Fibroblast of the conjunctiva (primary cell): ENCODE results near the gene XPO5.

Source experiments
- DNase-seq: peaks from one replicate; pipeline ENCODE4 v3.0.0-alpha.2; 2010; ENCODE audit warnings: low read depth

The XPO5 gene

DNA sequence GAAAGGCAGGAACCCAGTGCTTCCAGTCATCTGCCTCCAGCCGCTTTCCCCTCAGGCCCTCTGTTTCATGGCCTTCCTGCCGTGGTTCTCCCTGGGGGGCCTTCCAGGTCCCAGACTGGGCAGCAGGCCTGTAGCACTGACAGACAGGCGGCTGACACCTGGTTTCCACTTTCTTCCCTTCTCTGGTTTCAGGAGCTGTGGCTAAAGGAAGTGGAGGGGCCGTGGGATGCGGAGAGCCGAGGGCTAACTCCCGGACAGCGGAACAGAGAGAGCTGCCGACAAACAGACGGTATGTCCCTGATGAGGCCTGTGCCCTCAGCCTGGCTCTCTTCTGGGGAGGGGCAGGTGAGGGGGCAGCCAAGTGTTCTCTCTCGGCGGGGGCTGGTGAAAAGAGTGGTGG lies 78.1 kb downstream of the XPO5 start:
- no peak for DNase-seq

DNA sequence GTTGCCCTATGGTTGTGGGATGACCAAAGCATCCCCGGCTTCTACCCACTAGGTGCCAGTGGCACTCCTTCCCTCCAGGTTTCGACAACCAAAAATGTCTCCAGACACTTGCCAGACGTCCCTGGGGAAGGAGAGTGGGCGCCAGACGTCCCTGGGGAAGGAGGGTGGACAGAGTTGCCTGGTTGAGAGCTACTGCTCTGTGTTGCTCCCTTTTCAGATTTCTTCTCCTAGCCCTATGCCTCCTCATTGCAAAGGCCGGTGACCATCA lies 78.8 kb downstream of the XPO5 start:
- no peak for DNase-seq

DNA sequence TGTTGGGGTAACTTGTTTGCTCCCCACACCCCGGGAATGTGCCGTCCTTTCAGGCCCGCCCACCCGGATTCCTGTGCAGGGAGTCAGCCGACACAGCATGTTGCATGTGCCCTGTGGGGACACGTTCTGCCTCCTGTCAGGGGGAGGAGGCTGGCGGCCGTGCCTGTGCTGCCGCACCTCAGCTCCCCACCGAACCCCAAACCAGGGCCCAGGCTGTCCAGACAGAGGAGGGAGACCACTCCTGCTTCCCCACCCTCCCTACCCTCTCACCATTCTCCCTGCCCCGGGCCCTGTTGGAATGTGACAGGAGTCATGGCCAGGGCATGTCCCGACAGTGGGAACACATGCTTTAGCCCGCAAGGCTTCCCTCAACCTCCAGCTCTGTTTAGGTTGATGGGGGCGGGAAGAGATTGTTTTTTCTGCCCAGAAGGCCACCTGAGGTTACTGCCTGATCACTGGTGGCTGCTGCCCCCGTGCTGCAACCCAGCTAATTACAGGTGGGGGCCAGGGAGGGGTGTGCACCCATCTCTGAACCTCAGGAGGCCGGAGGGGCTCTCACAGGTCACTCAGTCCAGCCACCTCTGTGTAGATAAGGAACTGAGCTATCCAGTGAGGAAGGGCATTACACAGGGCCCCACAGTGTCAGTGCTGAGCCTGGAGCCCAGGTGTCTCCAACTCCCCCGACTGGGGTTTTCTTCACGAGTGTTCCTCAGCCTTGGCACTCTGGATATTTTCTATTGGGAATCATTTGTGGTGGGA lies 79.3 kb downstream of the XPO5 start:
- no peak for DNase-seq

DNA sequence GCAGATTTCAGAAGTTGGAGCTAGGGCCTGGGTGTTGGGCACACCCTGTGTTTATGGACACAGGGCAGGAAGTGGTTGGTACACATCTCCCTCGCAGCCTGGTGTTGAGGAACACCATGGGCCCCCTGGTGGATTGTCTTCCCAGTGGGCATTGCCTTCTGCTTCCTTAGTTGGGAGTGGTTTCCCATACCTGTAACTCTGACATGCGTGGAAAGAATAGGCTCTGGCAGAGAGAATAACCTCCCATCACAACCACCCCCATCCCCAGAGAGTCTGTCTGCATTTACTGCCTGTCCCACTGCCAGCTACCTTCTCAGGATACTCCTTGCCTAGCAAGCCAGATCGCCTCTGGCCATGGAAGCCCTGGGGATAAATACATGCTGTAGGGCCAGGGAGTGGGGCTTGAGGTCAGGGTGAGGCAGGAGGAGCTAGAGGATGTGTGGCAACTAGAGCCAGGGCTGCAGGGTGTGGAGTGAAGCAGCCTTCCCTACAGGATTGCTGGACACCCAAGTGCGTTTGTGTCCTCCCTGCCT lies 80.4 kb downstream of the XPO5 start:
- DNase-seq, result no peak

DNA sequence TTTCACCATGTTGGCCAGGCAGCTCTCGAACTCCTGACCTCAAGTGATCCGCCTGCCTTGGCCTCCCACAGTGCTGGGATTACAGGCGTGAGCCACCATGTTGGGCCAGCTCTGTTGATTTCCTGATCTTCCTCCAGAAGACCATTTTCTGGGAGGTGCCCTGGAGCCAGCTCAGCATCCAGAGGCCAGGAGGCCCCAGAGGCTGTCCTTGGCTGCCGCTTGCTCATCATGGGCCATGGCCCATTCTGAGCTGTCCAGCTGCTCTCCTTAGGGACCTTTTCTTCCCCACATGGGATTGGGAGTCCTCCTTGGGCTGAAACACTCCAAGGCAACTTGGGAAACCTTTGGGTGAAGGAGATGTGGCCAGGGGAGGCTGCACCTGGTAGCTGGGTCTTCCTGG lies 81.1 kb downstream of the XPO5 start:
- DNase-seq, result no peak

DNA sequence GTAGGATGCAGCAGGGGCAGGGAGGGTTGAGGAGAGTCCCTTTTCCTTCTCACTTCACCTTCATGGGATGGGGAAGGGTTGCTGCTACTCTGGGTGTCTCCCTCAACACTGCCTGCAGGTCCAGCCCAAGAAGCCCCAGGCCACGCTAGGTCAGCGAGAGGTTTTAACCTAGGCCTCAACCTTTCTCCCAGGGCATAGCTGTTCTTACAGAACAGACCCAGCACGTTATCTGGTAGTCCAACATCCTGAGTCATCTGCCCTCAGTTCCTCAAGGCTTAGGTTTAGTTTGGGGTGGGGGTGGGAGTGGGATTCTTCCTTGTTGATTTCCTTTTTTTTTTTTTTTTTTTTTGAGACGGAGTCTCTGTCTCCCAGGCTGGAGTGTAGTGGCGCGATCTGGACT lies 81.5 kb downstream of the XPO5 start:
- no peak for DNase-seq

DNA sequence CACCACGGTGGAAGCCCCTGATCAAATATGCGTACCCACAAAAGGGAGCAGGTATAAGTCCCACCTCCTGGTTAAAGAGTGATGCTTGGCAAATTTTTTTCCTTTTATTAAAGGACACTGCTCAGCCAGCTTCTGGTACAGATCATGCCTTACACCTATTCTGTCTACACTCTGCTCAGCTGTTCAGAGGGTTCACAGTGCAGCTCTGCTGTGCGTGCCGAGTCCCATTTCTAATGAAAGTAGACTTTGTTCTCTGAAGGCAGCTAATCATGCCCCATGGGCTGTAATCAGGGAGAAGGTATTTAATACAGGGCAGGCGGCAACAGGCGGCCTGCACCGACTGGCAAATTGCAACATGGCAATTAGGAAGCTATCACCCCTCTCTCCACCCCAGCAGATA lies 82.0 kb downstream of the XPO5 start:
- DNase-seq, result no peak

DNA sequence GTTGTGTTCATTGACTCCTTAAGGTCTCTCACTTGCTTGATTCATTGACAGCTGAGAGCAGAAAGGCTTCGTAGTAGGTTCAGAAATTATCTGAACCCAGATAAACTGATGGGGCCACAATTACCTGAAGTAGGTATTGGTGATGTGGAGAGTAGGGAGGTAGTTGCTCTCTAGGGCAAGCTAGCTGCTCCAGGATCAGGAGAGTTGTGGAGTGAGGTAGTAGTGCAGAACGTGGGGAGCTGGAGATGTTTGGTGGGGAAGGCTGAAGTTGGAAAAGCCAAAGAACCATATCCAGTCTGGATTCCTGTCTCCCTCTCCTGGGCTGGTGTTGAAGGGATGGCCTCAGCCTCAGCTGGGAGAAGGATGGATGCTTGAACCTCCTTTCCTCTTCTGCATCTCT lies 82.6 kb downstream of the XPO5 start:
- no peak for DNase-seq

DNA sequence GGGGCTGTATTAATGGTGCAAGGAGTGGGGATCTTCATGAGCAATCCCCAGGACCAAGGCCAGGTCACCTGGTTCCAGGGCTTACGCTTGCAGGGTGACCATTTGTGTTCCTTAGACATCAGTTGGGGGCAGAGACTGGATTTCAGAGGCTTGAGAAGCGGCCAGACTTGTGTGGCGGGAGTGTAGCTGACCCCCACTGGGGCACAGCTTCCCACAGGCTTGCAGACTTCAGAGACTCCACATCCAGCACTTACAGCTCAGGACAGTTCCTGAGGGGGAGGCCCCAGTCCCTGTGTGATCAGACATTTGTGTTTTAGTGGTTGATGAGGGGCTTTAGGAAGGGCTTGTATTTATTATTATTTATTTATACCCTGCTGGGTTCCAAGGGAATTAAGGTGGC lies 83.2 kb downstream of the XPO5 start:
- DNase-seq, result no peak

DNA sequence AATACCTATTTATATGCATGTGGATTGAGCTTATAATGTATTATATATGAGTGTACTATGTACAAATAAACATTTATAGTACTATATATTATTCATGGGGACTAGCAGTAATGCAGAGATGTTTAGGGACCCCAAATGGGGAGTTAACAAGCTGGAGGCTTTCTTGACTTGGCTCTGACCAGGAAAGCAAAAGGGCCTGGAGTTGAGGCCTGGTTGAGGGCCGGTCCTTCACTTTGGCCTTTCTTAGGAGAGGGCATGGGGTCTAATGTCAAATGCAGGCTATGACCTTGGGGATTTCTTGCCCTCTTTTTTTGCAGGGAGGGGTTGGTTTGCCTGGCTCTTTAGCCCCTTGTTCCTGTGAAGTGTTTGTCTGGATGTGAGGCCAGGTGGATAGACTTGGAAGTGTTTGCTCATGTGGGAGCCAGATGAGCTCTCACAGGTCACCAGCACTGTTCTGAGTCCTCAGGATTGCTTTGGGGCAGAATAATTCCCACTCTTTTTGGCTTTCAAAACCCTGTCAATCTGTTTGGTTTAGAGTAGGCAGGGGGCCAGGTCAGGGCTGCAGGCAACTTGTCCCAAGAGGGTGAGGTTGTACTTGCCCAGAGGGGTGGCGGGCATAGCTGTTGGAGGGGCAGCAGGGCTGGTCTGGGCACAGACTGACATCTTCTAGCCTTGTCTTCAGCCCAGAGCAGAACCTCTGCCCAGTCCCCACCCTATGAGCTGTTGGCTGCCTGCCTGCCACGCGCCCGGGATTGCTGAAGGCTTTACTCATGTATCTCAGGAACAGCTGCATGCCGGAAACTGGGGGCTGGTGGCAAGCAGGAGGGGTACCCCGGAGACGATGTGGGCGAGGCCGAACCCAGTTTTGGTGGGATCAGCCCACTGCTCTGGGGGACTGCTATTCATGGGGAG lies 83.8 kb downstream of the XPO5 start:
- DNase-seq, result peak; percentile 57

DNA sequence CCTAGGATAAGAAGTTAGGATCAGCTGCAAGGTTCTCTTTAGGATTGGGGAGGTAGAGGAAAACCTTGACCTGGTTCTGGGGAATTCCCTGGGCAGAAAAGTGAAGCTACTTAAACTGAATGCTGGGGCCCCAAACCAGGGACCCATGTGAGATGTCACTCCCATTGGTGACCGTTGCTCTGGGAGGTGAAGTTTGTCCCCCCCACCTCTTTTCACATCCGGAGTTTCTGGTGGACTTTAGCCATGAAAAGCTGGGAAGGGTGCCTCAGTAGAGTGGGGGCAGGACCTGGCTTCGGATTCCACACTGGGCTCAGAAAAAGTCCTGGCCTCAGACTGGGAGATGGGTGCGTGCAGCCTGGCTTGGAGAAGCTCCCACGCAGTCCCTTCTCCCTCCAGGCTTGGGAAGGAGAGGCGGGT lies 85.3 kb downstream of the XPO5 start:
- no peak for DNase-seq

DNA sequence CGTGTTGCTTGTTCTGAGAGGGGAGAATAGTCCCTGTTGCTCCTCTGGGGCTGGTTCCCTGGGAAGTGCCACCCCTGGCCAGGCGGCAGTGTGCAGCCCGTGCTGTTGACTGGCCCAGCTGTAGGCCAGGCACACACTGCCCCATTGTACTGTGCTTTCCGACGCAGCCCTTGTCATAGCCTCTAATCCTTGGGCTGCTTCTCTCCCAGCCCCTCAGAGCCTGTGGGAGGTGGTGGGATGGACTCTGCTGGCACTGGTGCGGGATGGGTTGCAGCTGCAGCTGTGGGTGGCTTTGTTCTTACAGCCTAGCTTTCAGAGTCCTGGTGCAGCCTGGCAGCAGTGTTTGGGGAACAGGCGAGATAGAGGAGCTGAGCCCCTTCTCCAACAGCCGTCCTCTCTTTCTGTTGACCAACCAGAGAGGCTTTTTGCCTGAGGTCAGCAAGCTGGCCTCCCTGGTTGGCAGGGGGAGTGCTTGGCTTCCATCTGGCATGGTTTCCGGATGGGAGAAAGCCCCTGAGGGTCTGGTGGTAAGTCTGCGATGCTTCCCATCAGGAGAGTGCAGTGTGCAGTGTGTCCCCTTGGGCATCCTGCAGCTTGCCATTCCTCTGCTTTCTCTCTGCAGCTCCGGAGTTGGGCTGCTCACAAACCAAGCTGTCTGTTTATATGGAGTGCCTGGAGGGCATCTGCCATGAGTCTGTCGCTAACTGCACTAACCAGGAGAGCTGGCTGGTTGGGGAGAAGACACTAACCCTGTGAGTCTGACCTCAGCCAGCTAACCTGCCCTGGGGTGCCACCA lies 86.4 kb downstream of the XPO5 start:
- no peak for DNase-seq

DNA sequence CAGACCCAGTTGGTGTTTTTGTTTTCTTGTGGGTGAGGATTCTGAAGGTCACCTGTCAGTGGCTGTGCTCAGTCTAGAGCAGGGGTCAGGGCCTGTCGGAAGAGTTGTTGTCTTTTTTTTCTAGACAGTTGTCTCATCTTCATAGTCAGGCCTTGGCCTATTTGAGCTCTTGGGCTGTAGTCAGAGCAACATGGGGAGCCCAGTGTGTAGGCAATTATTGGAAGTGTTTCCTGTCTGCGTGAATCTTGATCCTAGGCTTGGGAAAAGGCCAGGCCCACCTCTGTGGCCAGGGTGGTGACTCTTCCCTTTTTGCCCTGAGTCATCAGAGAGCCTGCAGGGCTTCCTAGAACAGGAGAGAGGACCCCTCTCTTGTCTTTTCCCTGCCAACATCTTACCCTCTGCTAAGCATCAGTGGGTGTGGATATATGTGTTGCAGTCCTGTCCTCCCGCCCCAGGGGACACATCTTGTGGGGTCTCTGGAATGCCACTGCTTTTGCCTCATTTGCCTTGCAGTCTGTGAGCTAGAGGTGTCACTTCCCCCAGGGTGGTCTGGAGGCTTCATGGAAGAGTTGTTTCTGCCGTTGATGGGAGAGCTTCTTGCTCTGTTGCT lies 87.1 kb downstream of the XPO5 start:
- no peak for DNase-seq

DNA sequence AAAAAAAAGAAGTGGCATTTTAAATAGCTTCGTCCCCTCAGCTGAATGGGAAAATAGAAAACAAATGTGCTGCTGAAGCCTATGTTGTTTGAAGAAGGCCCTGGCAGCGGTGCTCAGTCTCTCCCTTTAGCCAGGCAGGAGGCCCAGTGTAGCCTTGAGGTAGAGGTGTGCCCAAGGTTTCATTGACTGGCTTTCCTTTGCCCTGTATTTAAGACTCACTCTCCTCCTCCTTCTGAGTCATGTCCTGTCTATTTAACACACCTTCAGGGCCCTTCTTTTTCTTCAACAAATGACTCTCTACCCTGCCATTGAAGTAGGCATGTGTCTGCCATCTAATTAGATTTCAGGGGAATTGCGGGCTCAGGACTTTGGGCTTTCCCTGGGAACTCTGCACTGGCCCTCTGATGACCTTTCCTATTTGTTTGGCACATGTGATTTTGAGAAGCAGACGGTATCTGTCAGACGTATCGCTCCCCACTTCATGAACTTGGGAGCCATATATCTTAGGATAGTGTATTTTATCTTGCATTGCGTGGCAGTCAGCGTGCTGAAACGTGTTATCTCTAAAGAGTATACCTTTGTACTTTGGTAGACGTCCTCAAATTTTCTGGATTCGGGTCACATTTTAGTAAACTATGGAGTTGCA lies 94.1 kb downstream of the XPO5 start:
- no peak for DNase-seq

DNA sequence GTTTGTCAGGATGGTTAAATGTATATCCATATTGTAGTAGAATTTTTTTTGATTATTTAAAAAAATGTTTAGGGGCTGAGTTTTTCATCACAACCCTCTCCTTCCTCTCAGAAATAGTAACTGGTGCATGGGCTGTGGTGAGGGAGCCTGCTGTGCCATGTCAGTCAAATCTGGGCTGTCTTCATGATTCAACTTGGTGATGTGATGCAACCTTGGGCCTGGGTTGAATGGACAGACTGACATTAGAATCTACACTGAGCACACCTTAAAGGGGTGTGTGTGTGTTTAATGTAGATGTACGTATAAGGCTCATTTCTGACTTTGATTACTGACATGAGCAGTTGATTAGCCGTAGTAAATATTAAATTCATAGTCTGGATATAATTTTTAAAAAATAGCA lies 94.8 kb downstream of the XPO5 start:
- no peak for DNase-seq

DNA sequence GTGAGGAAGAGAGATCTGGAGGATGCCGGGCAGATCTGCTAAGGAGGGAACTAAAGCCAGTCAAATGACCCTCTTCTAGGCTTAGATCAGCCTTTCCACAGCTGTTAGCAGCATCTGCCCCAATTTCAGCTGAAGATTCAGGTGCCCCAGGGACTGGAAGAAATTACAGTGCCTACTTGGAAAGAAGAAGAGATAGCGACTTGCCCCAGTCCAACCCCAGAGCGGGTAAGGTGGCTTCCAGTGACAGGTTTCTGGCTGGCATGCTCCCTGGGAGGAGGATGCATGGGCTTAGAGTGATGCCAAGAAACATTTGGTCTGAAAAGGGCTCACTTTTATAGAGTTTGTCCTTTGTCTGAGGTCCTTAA lies 97.8 kb downstream of the XPO5 start:
- DNase-seq, result no peak

DNA sequence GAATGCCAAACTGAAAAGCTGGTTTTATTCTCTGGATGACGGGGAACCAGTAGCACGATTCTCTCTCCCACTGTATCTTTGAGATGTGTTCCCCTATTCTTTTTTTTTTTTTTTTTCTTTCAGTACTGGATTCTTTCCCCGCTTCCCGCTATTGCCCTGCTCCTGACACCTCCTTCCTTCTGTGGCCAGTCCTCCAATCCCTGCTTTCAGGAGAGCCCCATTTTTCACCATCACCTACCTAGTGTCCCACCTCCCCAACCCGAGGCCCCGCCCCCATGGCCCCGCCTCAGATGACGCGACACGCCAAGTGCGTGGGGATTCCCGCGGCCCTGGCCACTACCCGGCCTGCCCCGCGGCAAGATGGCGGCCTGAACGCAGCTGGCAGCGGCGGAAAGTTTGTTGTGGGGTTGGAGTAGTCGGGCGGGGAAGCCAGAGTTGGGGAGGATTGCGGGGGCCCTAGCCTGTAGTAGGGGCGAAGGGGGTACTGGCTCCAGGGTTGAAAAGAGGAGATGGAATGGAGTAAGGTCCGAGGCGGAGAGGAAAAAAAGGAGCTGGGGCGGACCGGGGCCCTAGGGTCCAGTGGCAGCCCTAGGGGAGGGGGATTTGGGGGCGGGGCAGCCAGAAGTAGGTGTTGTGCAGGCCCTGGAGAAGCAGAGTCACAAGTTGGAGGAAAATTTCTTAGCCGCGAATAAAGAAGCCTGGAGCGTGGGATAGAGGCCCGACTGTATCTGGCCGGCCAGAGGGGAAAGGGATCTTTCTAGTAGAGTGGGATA lies 98.4 kb downstream of the XPO5 start, which contains the start of gene TJAP1:
TSS of gene TJAP1 (plus strand) at position 336 of the 773 bp plus-strand sequence. CDS start 21,432 bp downstream, outside the sequence.
- peak; percentile 53 for DNase-seq

DNA sequence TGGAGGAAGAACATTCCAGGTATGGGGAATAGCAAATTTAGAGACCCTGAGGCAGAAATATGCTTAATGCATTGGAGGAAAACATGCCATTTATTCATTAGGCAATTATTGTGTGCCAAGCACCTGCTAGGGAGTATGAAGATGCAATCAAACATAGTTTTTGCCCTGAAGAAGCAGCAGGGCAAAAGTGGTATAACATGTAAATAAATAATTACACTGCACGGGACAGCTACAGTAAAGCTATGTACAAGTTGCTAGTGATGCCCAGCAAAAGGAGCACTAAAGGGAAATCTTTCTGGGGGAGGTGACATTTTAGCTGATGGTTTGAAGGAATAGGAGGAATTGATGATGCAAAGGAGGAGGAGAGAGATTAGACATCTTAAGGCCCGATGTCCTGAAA lies 99.1 kb downstream of the XPO5 start:
- no peak for DNase-seq

DNA sequence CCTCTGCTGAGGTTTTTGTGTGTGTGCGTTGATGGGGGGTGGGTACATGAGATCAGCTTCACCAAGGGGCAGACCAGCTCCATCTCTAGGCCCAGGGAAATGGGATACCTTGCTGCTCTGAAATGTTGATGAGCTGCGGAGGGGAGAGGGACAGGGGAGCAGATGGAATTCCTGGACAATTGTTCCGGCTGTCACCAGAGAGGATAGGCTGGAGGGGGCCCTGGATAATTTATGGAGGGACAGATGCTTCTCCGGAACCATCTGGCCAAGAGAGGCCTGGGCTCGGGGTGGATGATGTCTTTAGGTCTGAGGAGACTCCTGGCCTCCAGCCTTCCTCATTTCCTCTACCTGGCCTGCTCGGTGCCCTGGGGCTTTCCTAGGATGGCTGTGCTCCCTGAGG lies 100.3 kb downstream of the XPO5 start:
- DNase-seq, result no peak

DNA sequence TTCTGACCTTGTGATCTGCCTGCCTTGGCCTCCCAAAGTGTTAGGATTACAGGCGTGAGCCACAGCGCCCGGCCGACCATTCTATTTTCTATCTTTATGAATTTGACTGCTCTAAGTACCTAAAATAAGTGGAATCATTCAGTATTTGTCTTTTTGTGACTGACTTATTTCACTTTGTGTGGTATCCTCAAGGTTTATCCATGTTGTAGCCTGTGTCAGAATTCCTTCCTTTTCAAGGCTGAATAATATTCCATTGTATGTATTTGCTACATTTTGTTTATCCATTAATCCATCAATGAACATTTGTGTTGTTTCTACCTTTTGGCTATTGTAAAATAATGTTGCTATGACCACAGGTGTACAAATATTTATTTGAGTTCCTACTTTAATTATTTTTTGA lies 103.3 kb downstream of the XPO5 start:
- DNase-seq, result no peak
